Fibroblast of pulmonary artery (primary cell): ENCODE data around the gene PCSK5.

Experiments
- DNase-seq: peaks from one replicate; pipeline ENCODE4 v3.0.0-alpha.2; 2010; ENCODE audit warnings: low read depth
- H3K4me3 ChIP-seq: replicated peaks from 2 replicates; pipeline ENCODE4 v1.5.1; 2011; ENCODE audit warnings: low read depth, mild to moderate bottlenecking, control low read depth, low read length, moderate library complexity
- CTCF ChIP-seq: IDR thresholded peaks from 2 replicates; pipeline ENCODE4 v1.5.1; 2011; ENCODE audit warnings: mild to moderate bottlenecking, control low read depth, low read length, inconsistent platforms; ENCODE audit errors: missing control alignments

The PCSK5 gene

DNA sequence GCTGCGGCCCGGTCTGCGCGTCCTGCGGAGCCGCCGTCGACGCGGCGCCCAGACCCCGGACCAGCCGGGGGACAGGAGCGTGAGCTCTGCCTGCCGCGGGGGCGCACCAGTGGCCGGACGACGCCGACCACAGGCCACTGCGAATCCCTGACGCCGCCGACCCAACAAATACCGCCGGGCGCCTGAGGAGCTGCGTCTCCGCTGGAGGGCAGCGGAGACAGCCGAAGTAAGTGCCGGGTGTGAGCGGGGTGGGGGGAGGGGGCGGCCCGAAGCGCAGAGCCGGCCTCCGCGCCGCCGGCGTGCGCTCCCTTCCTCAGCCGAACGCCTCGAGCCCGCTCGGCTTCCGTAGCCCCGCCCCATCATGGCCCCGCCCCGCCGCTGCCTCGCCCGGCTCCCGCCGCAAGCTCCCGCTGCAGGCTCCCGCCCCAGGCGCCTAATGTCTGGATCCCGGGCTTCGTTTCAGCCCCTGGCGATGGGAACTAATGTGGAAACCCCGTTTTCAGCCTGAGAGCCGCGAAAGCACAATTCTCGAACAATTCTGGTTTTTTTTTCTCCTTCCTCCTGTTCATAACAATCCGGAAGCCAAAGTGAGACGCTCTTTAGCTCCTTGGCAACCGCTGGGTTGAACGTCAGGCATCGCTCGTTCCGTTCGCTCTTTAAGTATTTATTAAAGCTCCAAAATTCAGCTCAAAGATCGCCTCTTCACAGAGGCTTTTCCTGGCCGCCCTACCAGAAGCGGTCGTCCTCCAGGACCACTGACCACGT is 503.9 kb downstream of the PCSK5 start, which contains the start of gene RFK:
RFK (minus strand) TSS at position 232 of the 765 bp plus-strand sequence. CDS start 255 bp downstream, outside the sequence.
- TF ChIP-seq CTCF: peak; percentile 25
- DNase-seq: peak; percentile 95
- H3K4me3 ChIP-seq: peak within 1 kb of the TSS; percentile 88

GRCh38 chr9:76394960-76395252 is 504.4 kb downstream of the PCSK5 start:
- TF ChIP-seq CTCF: no peak
- peak overlapping the region; percentile 88 for H3K4me3 ChIP-seq
- no peak for DNase-seq

- peak overlapping the region; percentile 88 for H3K4me3 ChIP-seq
- no peak for TF ChIP-seq CTCF
- DNase-seq: no peak
Measured at GRCh38 chr9:76395381-76395780, 504.9 kb downstream of the PCSK5 start.

DNA sequence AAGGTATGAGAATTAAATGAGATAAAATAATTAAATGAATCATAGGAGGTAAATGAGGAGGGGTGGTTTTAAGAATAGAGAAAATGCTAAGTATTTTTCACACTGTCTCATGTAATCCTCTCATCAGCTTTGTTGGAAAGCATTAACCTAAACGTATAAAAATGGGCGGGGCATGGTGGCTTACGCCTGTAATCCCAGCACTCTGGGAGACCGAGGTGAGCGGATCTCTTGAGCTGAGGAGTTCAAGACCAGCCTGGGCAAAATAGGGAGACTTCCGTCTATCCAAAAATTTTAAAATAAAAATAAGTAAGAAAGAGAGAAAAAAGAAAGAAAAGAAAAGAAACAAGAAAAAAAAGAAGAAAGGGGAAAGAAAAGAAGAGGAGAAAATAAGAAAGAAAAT is 505.7 kb downstream of the PCSK5 start:
- no peak overlapping the region for H3K4me3 ChIP-seq
- DNase-seq: no peak
- no peak for TF ChIP-seq CTCF

DNA sequence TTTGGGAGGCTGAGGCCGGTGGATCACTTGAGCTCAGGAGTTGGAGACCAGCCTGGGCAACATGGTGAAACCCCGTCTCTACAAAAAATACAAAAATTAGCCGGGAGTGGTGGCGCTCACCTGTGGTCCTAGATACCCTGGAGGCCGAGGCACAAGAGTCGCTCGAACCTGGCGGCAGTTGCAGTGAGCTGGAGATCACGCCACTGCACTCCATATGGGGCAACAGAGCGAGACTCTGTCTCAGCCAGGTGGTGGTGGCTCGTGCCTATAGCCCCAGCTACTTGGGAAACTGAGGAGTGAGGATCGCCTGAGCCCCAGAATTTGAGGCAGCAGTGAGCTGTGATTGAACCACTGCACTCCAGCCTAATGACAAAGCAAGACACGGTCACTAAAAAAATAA is 506.1 kb downstream of the PCSK5 start:
- TF ChIP-seq CTCF: no peak
- no peak for DNase-seq
- H3K4me3 ChIP-seq: no peak overlapping the region

GRCh38 chr9:76399856-76400255 is 509.4 kb downstream of the PCSK5 start:
- no peak for DNase-seq
- H3K4me3 ChIP-seq: no peak overlapping the region
- no peak for TF ChIP-seq CTCF

- TF ChIP-seq CTCF: no peak
- H3K4me3 ChIP-seq: no peak overlapping the region
- DNase-seq: no peak
Measured at GRCh38 chr9:76400534-76401096, 510.1 kb downstream of the PCSK5 start.
